HG02852 (cell line): Measurements from ENCODE around the gene SERPINB8.

Experiments used
- ATAC-seq: cut with Tn5 transposase; IDR thresholded peaks from one replicate; pipeline ENCODE4 v1.9.1; 2021; ENCODE audit warnings: mild to moderate bottlenecking, moderate library complexity; ENCODE audit not compliant: unreplicated experiment

The SERPINB8 gene

DNA sequence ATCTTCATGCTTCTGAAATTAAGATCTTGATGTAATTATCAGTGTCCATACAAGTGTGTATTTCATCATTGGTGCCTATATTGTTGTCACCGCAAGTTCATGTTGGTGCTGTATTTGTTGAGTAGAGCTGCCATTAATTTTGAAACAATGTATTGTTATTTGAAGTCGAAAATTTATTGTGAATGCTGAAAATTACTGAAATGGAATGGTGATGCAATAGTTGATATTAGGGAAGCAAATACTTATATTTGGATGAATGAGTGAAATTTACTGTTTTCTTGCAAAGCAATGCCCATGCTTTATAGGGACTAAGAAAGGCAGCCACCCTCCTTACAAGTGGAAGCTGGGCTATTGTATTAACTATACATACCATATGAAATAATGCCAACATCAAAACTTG, 41.6 kb downstream of the SERPINB8 start:
- no peak for ATAC-seq

DNA sequence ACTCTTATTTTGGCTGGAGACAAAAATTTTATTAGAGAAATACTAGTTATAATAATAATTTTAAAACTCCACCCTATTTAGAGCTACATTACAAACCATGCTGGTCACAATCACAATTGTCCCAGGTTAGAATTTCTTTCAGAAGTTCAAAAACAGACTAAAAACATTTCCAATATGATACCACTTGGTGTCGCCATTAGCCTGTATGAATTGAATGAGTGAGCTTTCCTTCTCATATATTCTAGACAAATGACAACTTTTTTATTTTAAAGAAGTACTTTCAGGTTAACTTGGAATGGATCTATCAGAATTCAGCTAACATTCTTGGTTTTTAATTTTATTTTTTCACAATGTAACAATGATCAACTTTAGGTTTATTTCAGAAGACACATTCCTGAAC, 48.0 kb downstream of the SERPINB8 start:
- ATAC-seq: no peak

DNA sequence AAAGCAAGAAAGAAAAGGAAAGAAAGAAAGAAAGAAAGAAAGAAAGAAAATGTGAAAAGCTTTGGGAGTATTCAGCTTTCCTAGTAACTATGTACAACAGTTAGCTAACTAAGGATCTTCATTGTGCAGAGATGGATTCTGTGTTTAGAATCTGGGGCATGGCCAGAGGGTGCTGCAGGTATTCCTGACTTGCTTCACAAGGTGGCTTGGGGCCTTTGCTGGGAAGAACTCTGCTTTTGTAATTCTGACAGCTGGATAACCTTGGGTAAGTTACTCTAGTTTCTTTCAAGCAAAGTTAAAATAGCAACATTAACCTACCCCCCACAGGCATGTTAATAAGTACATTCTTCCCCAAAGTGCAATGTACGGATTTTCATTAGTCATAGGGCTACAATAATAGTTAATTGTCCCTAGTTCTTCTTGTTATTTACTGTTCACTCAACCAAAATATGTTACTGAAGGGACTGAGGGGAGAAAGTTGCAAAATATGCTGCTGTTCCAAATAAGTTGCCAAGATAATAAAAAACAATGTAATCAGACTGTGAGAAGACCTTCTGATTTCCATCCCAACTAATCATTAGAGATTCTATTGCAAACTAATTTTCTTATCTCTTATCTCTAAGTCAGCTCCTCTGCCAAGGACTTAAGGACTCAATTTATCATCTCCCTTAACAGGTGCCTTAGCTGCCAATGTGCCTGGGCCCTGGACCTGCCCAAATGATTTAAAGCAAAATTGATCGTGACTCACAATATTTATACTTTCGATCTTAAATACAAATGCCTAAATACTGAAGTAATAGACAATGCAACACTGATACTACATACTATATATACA, 50.3 kb downstream of the SERPINB8 start:
- ATAC-seq: no peak

DNA sequence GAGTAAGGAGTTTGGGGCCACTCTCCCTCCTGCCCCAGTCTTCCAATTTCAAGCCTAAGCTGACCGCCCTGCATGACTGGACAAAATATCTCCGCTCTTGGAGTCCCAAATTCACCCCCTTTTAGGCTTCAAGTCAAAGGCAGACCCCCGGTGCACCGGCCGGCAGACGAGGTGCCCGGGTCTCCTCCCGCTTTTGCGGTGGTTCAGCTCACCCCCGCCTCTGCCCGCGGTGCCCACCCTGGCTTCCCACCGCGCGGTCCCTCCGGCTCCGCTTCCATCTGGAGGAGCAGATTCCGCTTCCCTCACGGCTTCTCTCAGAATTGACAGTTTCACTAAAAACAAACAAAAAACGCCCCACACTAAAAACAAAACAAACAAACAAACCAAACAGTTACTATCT, 56.5 kb downstream of the SERPINB8 start:
- no peak for ATAC-seq

DNA sequence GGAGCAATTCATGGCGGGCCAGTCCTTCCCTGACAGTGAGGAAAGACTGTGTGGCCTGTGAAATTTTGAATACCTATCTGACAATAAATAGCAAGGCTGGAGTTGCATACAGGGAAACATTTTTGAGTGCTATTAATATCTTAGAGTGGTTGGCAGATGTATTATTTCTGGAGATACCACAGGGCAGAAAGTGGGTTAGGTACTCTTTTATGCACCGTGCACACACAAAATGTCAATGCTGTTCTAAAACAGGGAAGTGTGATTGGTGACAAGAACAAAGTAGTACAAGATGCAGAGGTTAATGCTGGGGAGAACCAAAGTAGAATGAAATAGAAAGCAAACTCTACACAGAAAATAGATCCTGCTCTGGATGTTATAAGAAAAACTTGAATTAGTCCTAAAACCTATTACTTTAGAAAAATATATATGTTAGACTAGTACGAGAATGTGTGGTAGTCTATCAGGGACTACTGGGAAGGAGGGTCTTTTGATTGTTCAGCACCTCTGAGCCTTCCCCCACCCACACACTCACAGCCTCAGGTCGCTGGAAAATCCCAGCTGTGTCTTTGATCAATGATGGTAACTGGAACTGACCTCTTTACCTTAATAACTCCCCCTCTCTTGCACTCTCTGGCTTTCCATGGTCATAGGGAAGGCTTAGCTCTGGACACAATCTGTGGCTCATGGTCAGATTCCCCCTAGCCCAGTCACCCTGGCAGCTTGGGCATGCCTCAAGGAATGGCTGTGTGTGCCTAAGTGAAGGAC, 58.2 kb downstream of the SERPINB8 start:
- peak; percentile 72 for ATAC-seq

DNA sequence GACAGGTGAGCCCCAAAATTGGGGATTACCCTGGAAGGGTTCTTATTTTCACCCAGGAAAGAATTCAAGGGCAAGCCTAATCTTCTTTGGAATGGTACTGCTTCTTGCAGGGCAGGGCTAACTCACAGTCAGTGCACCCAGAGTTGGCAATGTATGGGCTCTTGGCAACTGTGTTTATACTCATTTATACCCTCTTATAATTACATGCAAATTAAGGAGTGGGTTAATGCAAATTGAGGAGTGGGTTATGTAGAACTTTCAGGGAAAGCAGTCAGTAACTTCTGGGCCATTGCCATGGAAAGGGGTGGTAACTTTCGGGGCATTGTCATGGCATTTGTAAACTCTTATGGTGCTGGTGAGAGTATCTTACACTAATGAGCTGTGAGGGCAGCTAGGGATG, 59.2 kb downstream of the SERPINB8 start:
- no peak for ATAC-seq

DNA sequence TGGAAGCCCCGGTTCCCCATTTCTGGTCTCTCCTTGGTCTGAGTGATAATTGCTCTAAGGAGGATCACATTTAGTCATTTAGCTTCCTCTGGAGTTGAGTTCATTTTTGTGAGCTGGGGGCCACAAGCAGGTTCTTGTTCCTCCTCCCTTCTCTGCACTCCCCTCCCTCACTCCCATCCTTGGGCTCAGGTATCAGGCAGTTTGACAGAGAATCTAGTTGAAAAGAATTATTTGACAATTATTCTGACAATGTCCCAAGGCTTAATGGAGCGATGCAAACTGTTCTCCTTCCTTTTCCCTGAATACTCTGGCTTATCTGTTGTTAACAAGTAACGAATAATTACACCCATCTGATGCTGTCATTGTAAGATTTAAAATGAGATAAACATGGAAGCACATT, 61.5 kb downstream of the SERPINB8 start:
- ATAC-seq: no peak

DNA sequence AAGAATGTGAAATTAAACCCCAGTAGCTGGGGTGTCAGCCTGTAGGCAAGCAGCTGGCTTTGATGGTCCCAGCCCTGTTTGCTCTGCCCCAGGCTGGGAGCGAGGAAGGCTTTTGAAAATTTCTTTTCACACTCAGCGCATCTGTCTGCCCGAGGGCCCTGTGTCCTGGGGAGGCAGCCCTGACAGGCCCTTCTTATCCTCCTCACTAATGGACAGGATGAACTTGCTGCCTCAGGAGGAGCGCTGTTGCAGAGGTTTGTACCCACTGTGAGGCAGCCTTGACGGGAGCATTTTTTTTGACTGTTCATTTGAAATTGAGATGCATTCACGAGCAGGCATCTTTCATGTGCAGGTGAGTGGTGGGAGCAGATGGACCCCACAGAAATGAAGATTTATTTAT, 62.4 kb downstream of the SERPINB8 start:
- ATAC-seq: no peak

DNA sequence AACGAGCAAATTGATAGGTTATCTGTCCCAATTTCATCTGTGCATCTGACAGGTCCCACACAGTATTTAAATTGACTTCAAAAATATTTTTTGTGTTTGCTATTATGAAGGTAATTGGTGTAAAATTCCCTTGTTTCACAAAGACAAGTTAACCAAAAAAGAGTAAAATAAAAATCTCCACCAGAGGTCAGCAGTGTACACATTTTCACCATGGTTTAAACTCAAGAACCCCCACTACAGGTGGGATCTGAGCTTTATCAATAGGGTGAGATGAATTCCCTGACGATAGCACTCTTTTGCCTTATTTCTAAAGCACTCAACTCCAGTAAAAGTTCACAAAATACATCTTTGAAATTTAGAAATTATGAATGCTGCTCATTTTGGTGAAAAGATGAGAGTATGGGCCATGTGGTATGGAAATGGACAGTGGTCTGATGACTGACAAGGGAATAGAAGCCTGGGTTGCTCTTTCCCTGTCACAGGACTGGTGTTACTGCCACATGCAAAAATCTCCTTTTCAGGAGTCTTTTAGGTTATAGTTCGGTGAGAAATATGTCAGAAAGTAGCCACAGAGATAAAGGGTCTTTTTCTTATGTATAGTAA, 68.0 kb downstream of the SERPINB8 start:
- peak; percentile 66 for ATAC-seq
